GM21515 (cell line): ENCODE data around the gene SLAMF1.
"Not testable (repeated sequence)": the region's sequence is repeated elsewhere in the genome, so short reads cannot be mapped to it uniquely, and the experiment has no call there.

Experiments used
- ATAC-seq: cut with Tn5 transposase; IDR thresholded peaks from one replicate; pipeline ENCODE4 v1.9.1; 2021; ENCODE audit not compliant: unreplicated experiment

Gene SLAMF1

DNA sequence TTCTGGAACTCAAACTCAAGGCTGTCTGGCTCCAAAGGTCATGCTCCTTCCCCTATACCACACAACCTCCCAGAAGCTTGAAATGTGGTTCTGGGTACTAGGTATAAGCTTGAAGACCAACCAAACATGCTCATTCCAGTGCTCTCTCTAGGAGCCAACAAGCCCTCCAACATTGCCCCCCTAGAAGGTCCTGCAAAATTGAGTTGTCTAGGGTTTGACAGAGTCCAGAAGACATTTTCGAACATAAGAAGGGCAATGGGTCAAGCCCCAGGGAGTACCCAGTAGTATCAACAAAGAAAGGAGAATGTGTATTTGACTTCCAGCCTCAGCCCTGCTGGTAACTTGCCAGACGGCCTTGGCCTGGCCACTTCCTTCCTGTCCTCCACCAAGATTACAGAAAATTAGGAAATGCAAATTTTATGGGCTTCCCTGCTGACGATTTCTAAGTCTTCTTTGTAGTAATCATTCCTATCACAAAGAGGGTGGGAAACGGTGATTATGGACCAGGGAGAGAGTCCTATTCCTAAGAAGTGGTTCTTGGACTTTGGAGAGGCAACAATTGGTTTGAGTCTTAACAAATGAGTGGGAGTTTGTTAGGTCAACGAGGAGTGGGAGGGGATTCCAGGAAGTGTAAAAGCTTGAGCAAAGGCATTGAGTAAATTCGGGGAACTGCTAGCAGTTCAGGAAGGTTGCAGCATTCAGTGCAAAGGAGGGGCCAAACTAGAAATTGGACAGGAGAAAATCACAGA, 18.7 kb upstream of the SLAMF1 start:
- no peak for ATAC-seq

DNA sequence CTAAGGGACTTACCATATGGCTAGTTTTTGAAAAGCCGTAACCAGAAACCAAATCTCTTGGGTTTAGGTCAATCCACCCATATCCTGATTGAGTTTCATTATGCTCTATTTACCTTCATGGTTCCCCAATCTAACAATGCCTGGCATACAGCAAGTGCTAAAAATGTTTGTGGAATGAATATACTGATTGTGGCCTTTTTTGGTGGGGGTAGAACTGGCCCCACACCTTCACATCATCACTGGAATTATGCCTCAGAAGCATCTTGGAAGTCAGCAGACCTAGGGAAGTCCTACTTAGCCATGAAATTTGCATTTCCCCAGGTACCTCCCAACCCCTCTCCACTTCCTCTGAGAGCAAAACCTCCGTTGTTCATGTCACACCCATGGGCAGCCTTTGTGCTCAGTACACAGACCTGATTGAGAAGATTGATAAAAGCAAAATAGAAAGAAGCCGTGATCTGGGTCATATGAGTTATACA, 17.8 kb upstream of the SLAMF1 start:
- peak; percentile 66 for ATAC-seq

DNA sequence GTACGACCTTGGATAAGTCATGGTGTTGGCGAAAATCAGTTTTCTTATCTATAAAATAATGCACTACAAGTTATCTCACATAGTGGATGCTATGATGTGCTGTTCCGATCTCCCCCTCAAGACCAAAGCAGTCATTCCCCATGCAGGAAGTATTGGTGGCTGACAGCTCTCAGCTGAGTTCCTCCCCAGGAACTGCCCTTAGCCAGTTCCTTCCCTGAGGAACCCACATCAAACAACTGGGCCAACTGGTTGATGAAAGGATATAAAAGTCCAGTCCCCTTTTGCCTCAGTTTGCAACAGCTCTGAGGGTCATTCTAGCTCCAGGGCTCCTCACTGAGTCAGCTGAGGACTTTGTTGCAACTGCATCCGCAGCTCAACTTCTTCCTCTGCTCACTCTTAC, 16.1 kb upstream of the SLAMF1 start:
- no peak for ATAC-seq

DNA sequence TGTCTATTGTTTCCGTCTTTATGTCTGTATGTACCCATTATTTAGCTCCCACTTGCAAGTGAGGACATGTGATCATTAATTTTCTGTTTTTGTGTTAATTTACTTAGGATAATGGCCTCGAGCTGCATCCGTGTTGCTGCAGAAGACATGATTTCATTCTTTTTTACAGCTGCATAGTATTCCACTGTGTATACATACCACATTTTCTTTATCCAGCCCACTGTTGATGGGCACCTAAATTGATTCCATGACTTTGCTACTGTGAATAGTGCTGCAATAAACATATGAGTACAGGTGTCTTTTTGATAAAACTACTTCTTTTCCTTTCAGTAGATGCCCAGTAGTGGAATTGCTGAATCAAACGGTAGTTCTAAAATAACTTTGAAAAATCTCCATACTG, 12.7 kb upstream of the SLAMF1 start:
- ATAC-seq = no peak

GRCh38 chr1:160658814-160659193, 12.0 kb upstream of the SLAMF1 start:
- no peak for ATAC-seq

- ATAC-seq = no peak
These were observed 11.4 kb upstream of the SLAMF1 start for GRCh38 chr1:160658162-160658813.

DNA sequence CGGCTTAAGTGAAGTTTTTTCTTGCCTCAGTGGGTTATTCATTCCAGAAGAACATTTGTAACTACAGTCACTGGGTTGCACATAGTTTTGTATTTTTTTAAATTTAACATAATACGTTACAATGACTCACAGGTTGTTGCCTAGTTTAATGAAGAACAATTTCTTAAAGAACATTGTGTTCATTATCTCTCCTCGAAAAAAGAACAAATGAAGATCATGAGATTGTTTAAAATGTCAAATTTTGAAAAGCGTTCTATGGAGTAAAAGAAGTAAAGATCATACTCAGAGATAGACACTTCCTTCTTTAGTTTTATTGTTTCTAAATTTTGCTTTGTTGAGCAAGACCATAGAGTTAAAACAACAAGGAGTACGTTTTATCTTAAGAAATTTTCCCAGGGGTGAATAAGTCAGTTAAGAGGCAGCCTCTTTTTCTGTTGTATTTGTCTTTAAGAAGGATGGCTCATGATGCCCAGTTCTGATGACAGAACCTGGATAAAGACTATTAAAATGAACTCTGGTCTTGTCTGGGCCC, 10.5 kb upstream of the SLAMF1 start:
- no peak for ATAC-seq

DNA sequence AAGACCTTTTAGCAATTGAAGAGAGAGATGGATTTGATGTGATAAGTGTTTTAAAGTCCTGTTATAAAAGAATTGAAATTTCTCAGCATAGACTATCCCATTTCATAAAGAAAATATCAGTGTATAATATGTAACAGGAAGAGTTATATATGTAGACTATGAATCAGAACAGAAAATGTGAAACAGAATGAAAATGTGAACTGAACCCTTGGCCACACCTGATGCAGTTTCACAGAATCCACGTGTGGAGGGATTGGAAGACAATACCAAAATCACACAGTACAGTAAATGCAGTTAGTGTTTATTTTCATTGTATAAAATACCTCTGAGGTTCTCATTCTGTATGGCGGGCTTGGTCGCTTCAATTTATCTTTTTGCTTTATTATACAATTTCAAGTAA, 9.9 kb upstream of the SLAMF1 start:
- ATAC-seq = no peak

- ATAC-seq = peak; percentile 34
These were observed 6.8 kb upstream of the SLAMF1 start for GRCh38 chr1:160653620-160654016.

- ATAC-seq = peak; percentile 27
These were observed 6.2 kb upstream of the SLAMF1 start for GRCh38 chr1:160652924-160653619.

DNA sequence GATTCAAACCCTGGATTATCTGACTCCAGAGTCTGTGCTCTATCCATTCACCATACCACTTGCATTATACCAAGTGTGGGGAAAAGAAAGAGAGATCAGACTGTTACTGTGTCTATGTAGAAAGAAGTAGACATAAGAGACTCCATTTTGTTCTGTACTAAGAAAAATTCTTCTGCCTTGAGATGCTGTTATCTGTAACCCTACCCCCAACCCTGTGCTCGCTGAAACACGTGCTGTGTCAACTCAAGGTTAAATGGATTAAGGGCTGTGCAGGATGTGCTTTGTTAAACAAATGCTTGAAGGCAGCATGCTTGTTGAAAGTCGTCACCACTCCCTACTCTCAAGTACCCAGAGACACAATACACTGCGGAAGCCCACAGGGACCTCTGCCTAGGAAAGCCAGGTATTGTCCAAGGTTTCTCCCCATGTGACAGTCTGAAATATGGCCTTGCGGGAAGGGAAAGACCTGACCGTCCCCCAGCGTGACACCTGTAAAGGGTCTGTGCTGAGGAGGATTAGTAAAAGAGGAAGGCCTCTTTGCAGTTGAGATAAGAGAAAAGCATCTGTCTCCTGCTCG, 5.3 kb upstream of the SLAMF1 start:
- not testable (repeated sequence) for ATAC-seq

DNA sequence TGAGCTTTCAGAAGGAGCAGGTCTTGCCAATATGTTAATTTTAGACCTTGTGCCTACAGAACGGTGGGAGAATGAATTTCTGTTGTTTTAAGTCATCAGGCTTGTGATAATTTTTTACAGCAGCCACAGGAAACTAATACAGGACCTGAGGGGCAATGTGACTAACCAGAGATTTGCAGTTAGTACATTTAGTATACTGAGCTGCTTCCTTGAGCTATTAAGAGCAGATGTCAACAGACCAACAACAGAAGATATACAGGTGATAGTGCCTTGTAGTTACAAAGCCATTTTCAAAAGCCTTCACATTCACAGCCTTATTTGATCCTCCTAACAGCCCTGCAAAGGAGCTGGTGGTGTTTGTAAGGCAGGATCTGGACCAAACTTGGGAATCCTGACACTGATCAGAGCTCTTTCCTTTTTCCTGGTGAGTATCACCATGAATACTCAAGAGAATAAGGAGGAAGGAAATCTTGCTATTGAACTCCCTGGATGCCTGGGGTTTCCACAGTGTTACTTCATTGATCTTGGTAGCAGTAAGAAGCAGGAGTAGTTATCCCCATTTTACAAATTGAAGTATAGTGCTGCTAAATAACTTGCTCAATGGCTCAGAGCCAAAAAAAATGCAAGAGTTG, 4.7 kb upstream of the SLAMF1 start:
- no peak for ATAC-seq

- ATAC-seq = no peak
These were observed 481 bp upstream of the SLAMF1 start for GRCh38 chr1:160647329-160647720.

GRCh38 chr1:160646180-160646579, 664 bp downstream of the SLAMF1 start:
- ATAC-seq = no peak

DNA sequence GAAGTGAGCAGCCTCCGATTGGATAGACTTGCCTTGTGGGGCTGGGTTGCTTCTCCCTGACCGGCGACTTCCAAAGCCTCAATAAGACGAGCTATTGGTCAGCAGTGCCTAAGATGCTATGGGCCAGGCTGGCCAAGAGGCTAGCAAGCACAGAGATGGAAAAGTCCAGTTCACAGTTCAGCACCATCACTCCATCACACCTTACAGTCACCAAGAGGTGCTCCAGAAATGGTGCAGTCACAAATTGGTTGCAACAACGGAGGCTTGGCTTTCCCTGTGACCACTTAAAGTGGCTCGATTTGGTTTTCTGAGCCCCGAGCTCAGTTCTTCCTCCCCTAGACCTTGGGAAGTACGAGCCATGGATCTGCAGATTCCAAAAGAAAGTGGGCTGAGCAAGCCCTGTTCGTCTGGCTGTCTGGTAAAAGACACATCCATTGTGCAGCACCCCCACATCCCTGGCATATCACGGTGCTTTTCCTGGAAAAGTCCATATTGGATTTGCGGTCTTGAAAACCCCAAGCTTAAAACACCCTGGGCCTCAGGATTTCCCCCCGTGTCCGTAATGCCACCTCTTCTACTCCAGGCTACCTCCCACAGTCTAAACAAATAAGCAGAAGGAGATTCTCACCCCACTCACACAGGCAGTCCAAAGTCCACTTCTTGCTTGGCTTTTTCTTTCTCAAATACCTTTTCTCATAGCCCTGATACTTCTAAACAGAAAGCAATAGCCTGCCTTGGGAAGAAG, 1.3 kb downstream of the SLAMF1 start:
- no peak for ATAC-seq

DNA sequence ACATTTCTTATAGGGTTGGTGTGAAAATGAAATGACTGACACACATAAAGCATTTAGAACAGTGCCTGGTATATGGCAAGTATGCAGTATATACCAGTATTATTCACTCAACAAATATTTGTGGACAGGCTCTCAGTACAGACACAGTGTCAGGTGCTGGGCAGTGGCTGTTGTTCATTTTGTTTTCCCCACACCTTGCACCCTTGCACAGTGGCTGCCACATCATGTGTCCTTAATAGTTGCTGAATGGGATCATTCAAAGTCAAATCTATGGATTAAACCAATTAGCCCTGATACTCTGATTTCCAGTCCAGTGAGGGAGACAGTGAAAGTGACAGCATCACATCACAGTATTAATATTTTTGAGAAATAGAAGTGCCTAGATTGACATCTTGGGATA, 2.4 kb downstream of the SLAMF1 start:
- ATAC-seq = no peak

DNA sequence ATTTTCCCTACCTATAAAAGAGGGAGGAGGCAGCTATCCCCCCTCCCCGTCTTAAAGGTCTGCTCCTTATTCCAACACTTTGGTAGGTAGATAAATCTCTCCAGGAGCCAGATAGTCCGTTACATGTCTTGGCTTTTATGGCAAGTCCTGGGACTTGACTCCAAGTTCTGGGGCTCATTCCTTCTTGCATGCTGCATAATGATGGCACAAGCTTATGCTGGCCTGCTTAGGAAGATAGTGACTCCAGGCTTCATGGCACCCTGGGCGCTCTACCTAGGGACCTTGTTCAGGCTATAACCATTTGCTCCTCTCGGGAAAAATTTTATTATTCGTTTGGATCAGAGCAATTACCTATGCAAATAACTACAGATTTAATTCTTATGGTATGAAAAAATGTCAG, 3.7 kb downstream of the SLAMF1 start:
- no peak for ATAC-seq

- ATAC-seq = no peak
These were observed 4.6 kb downstream of the SLAMF1 start for GRCh38 chr1:160642281-160642644.

DNA sequence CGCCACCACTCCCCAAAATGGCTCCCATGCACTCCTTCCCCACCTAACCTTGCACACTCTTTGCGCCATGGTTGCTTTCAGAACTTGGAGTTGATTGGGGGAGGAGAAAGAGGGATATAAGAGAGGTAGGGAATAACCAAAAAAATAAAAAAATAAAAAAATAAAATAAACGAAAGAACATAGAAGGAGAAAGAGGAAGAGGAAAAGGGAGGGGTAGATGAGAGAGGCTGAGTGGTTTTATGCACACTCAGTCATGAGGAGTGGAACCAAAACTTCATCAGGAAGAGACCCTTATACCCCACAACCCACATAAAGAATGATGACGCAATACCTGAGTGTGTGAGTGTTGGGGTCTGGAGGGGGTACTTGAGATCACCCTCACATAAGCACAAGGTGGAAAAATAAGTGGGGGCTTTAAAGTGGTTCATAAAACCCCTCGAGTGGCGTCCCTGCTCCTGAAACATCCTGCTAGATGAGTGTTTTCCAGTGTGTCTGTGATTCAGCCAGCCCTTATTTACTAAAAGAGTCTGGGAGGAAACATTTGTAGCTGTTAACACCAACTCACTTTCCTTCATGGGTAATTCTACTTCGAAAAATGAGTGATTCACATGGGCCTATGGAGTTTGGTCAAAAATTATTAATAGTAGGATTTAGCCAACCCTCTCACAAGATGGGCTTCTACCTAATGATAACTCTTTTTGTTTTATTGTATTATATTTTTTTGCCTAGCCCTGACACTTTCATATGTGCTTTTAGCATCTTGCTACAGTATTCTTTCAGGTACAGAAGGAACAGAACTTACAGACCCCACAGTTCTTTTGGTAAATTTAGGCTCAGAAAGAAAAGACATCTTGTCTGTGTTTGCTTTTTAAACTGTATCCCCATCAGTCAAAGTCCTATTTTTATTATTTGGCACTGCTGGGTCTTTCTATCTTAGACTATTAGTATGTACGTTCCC, 5.2 kb downstream of the SLAMF1 start:
- no peak for ATAC-seq
